Vagina (tissue), 2 donors: ENCODE results near the gene NRXN3.

ENCODE experiments used
- POLR2A ChIP-seq, 2 donors: fragments of 450-650 bp; IDR thresholded peaks; one replicate each; pipeline ENCODE4 v1.6.1; 2017; ENCODE audit warnings: antibody characterized with exemption in 2 of 2, mild to moderate bottlenecking in 2 of 2, moderate library complexity in 2 of 2
- TF ChIP-seq, protein P1 (sequence below), 3 experiments: fragments of 450-650 bp in 2 of 3; fragments of 200-600 bp in 1 of 3; sonication (generic) in 1 of 3; IDR thresholded peaks; one replicate each; pipeline ENCODE4 v1.5.1; 2017 to 2019; ENCODE audit warnings: antibody characterized with exemption in 3 of 3, mild to moderate bottlenecking in 2 of 3, moderate library complexity in 2 of 3

DNA sequence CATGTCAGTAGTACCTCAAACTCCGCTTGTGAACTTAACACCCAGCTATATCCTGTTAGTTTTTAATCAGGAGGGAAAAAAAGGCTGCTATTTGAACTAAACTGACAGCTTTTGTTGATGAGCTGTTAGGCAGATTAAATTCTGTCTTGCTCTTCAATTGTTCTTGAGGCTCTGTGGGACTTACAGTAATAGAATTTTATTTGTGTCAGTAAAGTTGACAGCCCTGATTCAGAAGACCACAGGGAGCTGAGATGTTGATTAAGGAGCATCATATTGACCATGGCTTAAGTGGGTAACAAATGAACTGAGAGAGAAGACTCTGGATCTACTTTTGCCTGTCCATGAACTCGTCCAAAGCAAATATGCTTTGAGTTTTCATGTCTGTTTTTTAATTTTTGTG, 1418.2 kb downstream of the NRXN3 start:
- TF ChIP-seq, protein P1, sequence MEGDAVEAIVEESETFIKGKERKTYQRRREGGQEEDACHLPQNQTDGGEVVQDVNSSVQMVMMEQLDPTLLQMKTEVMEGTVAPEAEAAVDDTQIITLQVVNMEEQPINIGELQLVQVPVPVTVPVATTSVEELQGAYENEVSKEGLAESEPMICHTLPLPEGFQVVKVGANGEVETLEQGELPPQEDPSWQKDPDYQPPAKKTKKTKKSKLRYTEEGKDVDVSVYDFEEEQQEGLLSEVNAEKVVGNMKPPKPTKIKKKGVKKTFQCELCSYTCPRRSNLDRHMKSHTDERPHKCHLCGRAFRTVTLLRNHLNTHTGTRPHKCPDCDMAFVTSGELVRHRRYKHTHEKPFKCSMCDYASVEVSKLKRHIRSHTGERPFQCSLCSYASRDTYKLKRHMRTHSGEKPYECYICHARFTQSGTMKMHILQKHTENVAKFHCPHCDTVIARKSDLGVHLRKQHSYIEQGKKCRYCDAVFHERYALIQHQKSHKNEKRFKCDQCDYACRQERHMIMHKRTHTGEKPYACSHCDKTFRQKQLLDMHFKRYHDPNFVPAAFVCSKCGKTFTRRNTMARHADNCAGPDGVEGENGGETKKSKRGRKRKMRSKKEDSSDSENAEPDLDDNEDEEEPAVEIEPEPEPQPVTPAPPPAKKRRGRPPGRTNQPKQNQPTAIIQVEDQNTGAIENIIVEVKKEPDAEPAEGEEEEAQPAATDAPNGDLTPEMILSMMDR (IDR thresholded peaks at IDR 0.05): no peak
- no peak for TF ChIP-seq POLR2A (IDR thresholded peaks at IDR 0.05)
